HepG2 (cell line): ENCODE data around the gene TMEM139. TPM values are rescaled to one million over a fixed set of nuclear protein-coding genes. Genes with fewer than 3 reads are reported as not detected.
"Not testable (repeated sequence)": the region's sequence is repeated elsewhere in the genome, so short reads cannot be mapped to it uniquely, and the experiment has no call there.

Experiments
- ATAC-seq: fragments of 200-7000 bp; cut with Tn5 transposase; 3 replicates; pipeline ENCODE4 v1.9.1; 2020; ENCODE audit warnings: mild to moderate bottlenecking, moderate library complexity
- BruUV-seq: library from RNA; stranded (reverse); fragments of 400-500 nt; replicated peaks from 2 replicates; lab custom pipeline; 2021; lab: Mats Ljungman, UMichigan
- CTCF ChIA-PET: fragments of 300-600 bp; formaldehyde crosslinking; extraction: SDS; loops from one replicate; lab custom pipeline; 2021; ENCODE audit warnings: low total read pairs, inconsistent platforms, low intra/inter-chr PET ratio; lab: Yijun Ruan, JAX
- POLR2A ChIA-PET: fragments of 350-600 bp; sonication (Branson Sonifier 250); formaldehyde crosslinking; loops from one replicate; lab custom pipeline; 2020; ENCODE audit warnings: antibody characterized with exemption, inconsistent platforms; lab: Yijun Ruan, JAX
- DNase-seq: peaks from one replicate; pipeline ENCODE4 v3.0.0-alpha.2; 2015; ENCODE audit warnings: low spot score
- FAIRE-seq: peaks from 3 replicates; lab custom pipeline; 2011; peaks lifted over from hg19 to GRCh38; lab: Jason Lieb, UNC
- H2AFZ ChIP-seq: one replicate; pipeline ENCODE4 v1.6.1; 2011; ENCODE audit warnings: low read length, inconsistent platforms
- H3K27ac ChIP-seq: fragments of 300-600 bp; 3 replicates; pipeline ENCODE4 v1.8.0; 2011; ENCODE audit warnings: mixed run types, mild to moderate bottlenecking, mixed read lengths, low read length, inconsistent platforms; ENCODE audit not compliant: insufficient read depth; ENCODE audit errors: extremely low read length
- H3K27me3 ChIP-seq, 2 experiments: fragments of 200-600 bp in 1 of 2; 2 replicates in 1 of 2; 3 replicates in 1 of 2; pipeline versions ENCODE4 v1.6.0 to v1.8.0; 2011; ENCODE audit warnings: low read length in 2 of 2, mild to moderate bottlenecking in 2 of 2, moderate library complexity in 2 of 2, inconsistent platforms in 1 of 2; ENCODE audit not compliant: insufficient read depth in 2 of 2, control insufficient read depth in 1 of 2
- H3K36me3 ChIP-seq, 2 experiments: fragments of 200-600 bp in 1 of 2; replicated peaks in 1 of 2; 2 replicates in 1 of 2; 3 replicates in 1 of 2; pipeline versions ENCODE4 v1.5.1 to v1.8.0; 2011; ENCODE audit warnings: low read length in 2 of 2, inconsistent platforms in 1 of 2; ENCODE audit not compliant: insufficient read depth in 2 of 2, control insufficient read depth in 1 of 2
- H3K4me1 ChIP-seq: 2 replicates; pipeline ENCODE4 v1.5.1; 2012; ENCODE audit warnings: low read length, inconsistent platforms; ENCODE audit not compliant: insufficient read depth
- H3K4me2 ChIP-seq: 2 replicates; pipeline ENCODE4 v1.6.0; 2011; ENCODE audit warnings: low read depth, low read length, inconsistent platforms
- H3K4me3 ChIP-seq, 3 experiments: fragments of 200-600 bp in 1 of 3; sonication (generic), shearing (Covaris generic) in 1 of 3; replicated peaks in 1 of 3; 2 replicates each; pipeline ENCODE4 v1.5.1; 2011 to 2016; ENCODE audit warnings: low read length in 3 of 3, inconsistent platforms in 2 of 3, low read depth in 2 of 3, mild to moderate bottlenecking in 2 of 3, control low read depth in 1 of 3, mixed read lengths in 1 of 3; ENCODE audit not compliant: insufficient read depth in 1 of 3
- H3K79me2 ChIP-seq: one replicate; pipeline ENCODE4 v1.6.1; 2011; ENCODE audit warnings: low read length, inconsistent platforms; ENCODE audit not compliant: insufficient read depth
- H3K9ac ChIP-seq: 2 replicates; pipeline ENCODE4 v1.6.0; 2011; ENCODE audit warnings: mild to moderate bottlenecking, low read depth, low read length, inconsistent platforms; ENCODE audit not compliant: insufficient read depth
- H3K9me3 ChIP-seq: 2 replicates; pipeline ENCODE4 v1.5.1; 2012; ENCODE audit warnings: mild to moderate bottlenecking, low read length
- H4K20me1 ChIP-seq: 2 replicates; pipeline ENCODE4 v1.6.0; 2011; ENCODE audit warnings: inconsistent platforms, mild to moderate bottlenecking, low read length, moderate library complexity; ENCODE audit not compliant: insufficient read depth
- HIVEP1 ChIP-seq: sonication (generic); formaldehyde crosslinking; IDR thresholded peaks from 2 replicates; pipeline ENCODE4 v1.4.0; 2020; ENCODE audit warnings: mild to moderate bottlenecking, missing genetic modification reagents
- NONO ChIP-seq, 2 experiments: fragments of 450-650 bp in 1 of 2; sonication (generic) in 1 of 2; formaldehyde crosslinking in 1 of 2; IDR thresholded peaks in 1 of 2; conservative IDR thresholded peaks in 1 of 2; 2 replicates each; pipeline versions ENCODE4 v1.6.1 to v1.8.0; 2017 to 2022; ENCODE audit warnings: mild to moderate bottlenecking in 1 of 2, missing genetic modification reagents in 1 of 2, moderate library complexity in 1 of 2
- RBM39 ChIP-seq: fragments of 200-400 bp; formaldehyde crosslinking; IDR thresholded peaks from one replicate; pipeline ENCODE4 v1.6.1; 2018; ENCODE audit warnings: antibody characterized with exemption, mild to moderate bottlenecking, low read depth, low read length; ENCODE audit not compliant: poor library complexity, severe bottlenecking
- SOX6 ChIP-seq, 2 experiments: fragments of 450-650 bp in 1 of 2; sonication (generic) in 1 of 2; formaldehyde crosslinking in 1 of 2; IDR thresholded peaks; 2 replicates each; pipeline versions ENCODE4 v1.4.0 to v1.6.1; 2017 to 2020; ENCODE audit warnings: antibody characterized with exemption in 1 of 2, mild to moderate bottlenecking in 1 of 2, missing genetic modification reagents in 1 of 2
- ZBTB38 ChIP-seq: sonication (generic); formaldehyde crosslinking; IDR thresholded peaks from 2 replicates; pipeline ENCODE4 v1.5.1; 2020; ENCODE audit warnings: mild to moderate bottlenecking, missing genetic modification reagents
- ZNF101 ChIP-seq: sonication (generic); formaldehyde crosslinking; IDR thresholded peaks from 2 replicates; pipeline ENCODE4 v1.4.0; 2020; ENCODE audit warnings: mild to moderate bottlenecking, low read depth, missing genetic modification reagents, borderline replicate concordance
- ZNF251 ChIP-seq: sonication (generic); formaldehyde crosslinking; IDR thresholded peaks from 2 replicates; pipeline ENCODE4 v1.9.0; 2021; ENCODE audit warnings: mild to moderate bottlenecking, missing genetic modification reagents
- ZNF547 ChIP-seq: sonication (generic); formaldehyde crosslinking; IDR thresholded peaks from 2 replicates; pipeline ENCODE4 v1.5.1; 2020; ENCODE audit warnings: mild to moderate bottlenecking, missing genetic modification reagents
- ZNF737 ChIP-seq: sonication (generic); formaldehyde crosslinking; IDR thresholded peaks from 2 replicates; pipeline ENCODE4 v1.5.0; 2020; ENCODE audit warnings: missing genetic modification reagents, mild to moderate bottlenecking, borderline replicate concordance
- ZNF883 ChIP-seq: sonication (generic); formaldehyde crosslinking; IDR thresholded peaks from 2 replicates; pipeline ENCODE4 v1.5.1; 2020; ENCODE audit warnings: mild to moderate bottlenecking, missing genetic modification reagents; ENCODE audit errors: not compliant biosample characterization
- WGBS: methylation state at CpG from one replicate; pipeline ENCODE4 v1.1.6; 2017; ENCODE audit warnings: low lambda C conversion rate; 5-methylcytosine and 5-hydroxymethylcytosine counted together
- in situ Hi-C: cut with HindIII; loops from 2 replicates; pipeline ENCODE4 v1.10.0; 2017; ENCODE audit warnings: low pct_unique_long_range_greater_than_20kb; ENCODE audit not compliant: extremely low pct_ligation_motif_present
- intact Hi-C: fragments of 100-400 bp; cut with micrococcal nuclease; formaldehyde crosslinking; loops from one replicate; pipeline ENCODE4 v1.10.0; 2022; ENCODE audit not compliant: unreplicated experiment
- polyA plus RNA-seq, 8 experiments: library from polyadenylated mRNA; depleted of rRNA in 3 of 8; stranded (reverse) in 7 of 8; unstranded in 1 of 8; fragments of >200 nt; fragmentation: Illumina TruSeq in 4 of 8; extraction: Trizol in 4 of 8; gene quantifications; 2 replicates each; pipeline versions ENCODE4 v1.2.1 to v1.2.3, GENCODE V29; 2011 to 2016; ENCODE audit warnings: low read depth in 4 of 8, missing spikeins in 1 of 8, mixed read lengths in 1 of 8; ENCODE audit not compliant: insufficient read depth in 1 of 8
- total RNA-seq, 5 experiments: library from RNA; depleted of rRNA; stranded (reverse); fragments of >200 nt; fragmentation: Illumina TruSeq; extraction: Trizol; gene quantifications; 2 replicates each; pipeline ENCODE4 v1.2.3, GENCODE V29; 2016; ENCODE audit warnings: low read depth in 1 of 5
- TF ChIP-seq, protein P1 (sequence below): IDR thresholded peaks from 2 replicates; pipeline ENCODE4 v1.6.1; 2012; ENCODE audit warnings: low read length, improper control_type of control experiment
- TF ChIP-seq, protein P2 (sequence below): sonication (generic); formaldehyde crosslinking; IDR thresholded peaks from 2 replicates; pipeline ENCODE4 v1.4.0; 2020; ENCODE audit warnings: mild to moderate bottlenecking, missing genetic modification reagents

TMEM139 gene
- total and polyA plus RNA-seq, 2 of the 13 experiments (the other 11 are each of a cell fraction or from before 2014, with no cell fraction given): 7.9 to 14.0 TPM

DNA sequence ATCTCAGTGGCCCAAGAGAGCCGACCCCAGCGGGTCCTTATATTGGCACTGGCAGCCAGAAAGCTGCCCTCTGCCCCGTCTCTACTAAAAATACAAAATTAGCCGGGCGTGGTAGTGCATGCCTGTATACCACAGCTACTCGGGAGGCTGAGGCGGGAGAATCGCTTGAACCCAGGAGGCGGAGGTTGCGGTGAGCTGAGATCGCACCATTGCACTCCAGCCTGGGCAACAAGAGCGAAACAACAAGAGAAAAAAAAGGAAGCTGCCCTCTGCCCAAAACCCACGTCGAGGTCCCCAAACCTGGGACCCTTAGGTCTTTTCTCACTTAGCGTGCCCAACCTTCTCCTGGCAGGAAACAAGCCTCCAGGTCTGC lies 20.6 kb upstream of the TMEM139 start:
- Histone ChIP-seq H3K9ac (peak overlapping the region; percentile 88), H3K36me3 (peaks cover 4 to 18% of the 10 kb centered on the region in 2 experiments; a peak in 4 of 5 replicates), H3K27ac (peak overlapping the region; percentile 92), H3K4me2 (peak overlapping the region; percentile 77), H3K79me2 (peaks cover 12% of the 10 kb centered on the region), H3K4me1 (peaks cover 35% of the 10 kb centered on the region), H3K4me3 (peak overlapping the region; percentile 80 to 94 (median 94))
- H2AFZ ChIP-seq, H4K20me1 ChIP-seq, ATAC-seq, DNase-seq, FAIRE-seq, BruUV-seq, in situ Hi-C loops, H3K9me3 ChIP-seq, CTCF ChIA-PET, H3K27me3 ChIP-seq: not testable (repeated sequence)
- POLR2A ChIA-PET: interaction anchor here (1.2 to 3.6 kb wide), 10 partner anchors 15 to 129 kb away, joined by 5 to 44 read pairs (median 12); partner anchors contain the start of gene CASP2
- intact Hi-C loops: loop anchor here (2.0 kb wide), 1 partner anchor 15 kb away; no protein-coding TSS in a partner anchor
- 69% methylated on average over 15 of the region's 15 CpGs for WGBS
- TF ChIP-seq ZNF883 (CRISPR knock-in tag) (peak; percentile 8), ZBTB38 (CRISPR knock-in tag) (peak; percentile 71)

DNA sequence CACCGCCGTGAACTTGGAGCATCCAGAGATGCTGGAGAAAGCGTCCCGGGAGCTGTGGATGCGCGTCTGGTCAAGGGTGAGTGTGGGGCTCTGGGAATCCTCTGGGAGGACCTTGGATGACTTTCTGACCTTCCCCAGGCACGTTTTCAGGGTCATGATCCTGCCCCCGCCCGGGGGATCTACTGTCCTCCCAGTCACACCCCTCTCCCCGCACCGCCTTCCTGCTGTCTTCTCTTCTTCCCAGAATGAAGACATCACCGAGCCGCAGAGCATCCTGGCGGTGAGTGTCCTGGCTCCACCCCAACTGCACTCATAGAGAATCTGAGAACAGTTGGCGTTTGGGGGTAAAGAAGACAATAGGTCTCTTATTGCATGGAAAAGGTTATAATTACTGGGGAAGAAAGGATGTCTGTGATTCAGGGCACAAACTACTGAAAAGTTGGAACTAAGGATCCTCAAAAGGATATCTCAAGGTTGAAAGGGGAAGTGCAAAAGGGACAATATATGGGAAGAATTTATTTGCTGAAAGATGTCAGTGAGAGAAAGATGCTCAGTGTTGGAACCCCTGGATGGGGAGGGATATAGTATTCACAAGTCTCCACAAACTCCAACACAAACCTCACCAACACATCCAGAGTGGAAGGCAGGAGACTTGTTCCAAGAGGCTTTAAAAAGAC lies 19.6 kb upstream of the TMEM139 start:
- Histone ChIP-seq H3K36me3 (peaks cover 5 to 23% of the 10 kb centered on the region in 2 experiments; a peak in 4 of 5 replicates), H4K20me1 (no peaks in the 10 kb centered on the region), H3K9me3 (no peaks in the 10 kb centered on the region), H3K4me3 (no peak overlapping the region), H2AFZ (no peak overlapping the region), H3K27ac (no peak overlapping the region), H3K4me2 (peak overlapping the region; percentile 77), H3K27me3 (no peaks in the 10 kb centered on the region; a peak in 1 of 5 replicates), H3K9ac (no peak overlapping the region), H3K79me2 (peaks cover 12% of the 10 kb centered on the region), H3K4me1 (peaks cover 27% of the 10 kb centered on the region)
- no peak for ATAC-seq
- intact Hi-C loops: loop anchor here (2.0 kb wide), 1 partner anchor 14 kb away; no protein-coding TSS in a partner anchor
- in situ Hi-C loops: no loop called here
- no peak for DNase-seq
- POLR2A ChIA-PET: interaction anchor here (3.6 kb wide), 1 partner anchor 22 kb away, joined by 44 read pairs; the partner anchor contains the start of gene CASP2
- no peak for FAIRE-seq
- 91% methylated on average over 7 of the region's 15 CpGs for WGBS
- CTCF ChIA-PET: no interaction called here
- no TSS peak for BruUV-seq
- TF ChIP-seq SOX6 (IDR thresholded peaks at IDR 0.05) (no peak), SOX6 (CRISPR knock-in tag; IDR thresholded peaks at IDR 0.05) (no peak), ZNF251 (CRISPR knock-in tag) (no peak), RBM39 (no peak), NONO (IDR thresholded peaks at IDR 0.05) (no peak), NONO (CRISPR knock-in tag; conservative IDR thresholded peaks at IDR 0.05) (no peak), ZNF737 (CRISPR knock-in tag) (no peak), ZNF101 (CRISPR knock-in tag) (no peak), HIVEP1 (CRISPR knock-in tag) (no peak), ZNF547 (CRISPR knock-in tag) (no peak)
- TF ChIP-seq, protein P1, sequence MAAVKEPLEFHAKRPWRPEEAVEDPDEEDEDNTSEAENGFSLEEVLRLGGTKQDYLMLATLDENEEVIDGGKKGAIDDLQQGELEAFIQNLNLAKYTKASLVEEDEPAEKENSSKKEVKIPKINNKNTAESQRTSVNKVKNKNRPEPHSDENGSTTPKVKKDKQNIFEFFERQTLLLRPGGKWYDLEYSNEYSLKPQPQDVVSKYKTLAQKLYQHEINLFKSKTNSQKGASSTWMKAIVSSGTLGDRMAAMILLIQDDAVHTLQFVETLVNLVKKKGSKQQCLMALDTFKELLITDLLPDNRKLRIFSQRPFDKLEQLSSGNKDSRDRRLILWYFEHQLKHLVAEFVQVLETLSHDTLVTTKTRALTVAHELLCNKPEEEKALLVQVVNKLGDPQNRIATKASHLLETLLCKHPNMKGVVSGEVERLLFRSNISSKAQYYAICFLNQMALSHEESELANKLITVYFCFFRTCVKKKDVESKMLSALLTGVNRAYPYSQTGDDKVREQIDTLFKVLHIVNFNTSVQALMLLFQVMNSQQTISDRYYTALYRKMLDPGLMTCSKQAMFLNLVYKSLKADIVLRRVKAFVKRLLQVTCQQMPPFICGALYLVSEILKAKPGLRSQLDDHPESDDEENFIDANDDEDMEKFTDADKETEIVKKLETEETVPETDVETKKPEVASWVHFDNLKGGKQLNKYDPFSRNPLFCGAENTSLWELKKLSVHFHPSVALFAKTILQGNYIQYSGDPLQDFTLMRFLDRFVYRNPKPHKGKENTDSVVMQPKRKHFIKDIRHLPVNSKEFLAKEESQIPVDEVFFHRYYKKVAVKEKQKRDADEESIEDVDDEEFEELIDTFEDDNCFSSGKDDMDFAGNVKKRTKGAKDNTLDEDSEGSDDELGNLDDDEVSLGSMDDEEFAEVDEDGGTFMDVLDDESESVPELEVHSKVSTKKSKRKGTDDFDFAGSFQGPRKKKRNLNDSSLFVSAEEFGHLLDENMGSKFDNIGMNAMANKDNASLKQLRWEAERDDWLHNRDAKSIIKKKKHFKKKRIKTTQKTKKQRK: no peak
- TF ChIP-seq, protein P2, sequence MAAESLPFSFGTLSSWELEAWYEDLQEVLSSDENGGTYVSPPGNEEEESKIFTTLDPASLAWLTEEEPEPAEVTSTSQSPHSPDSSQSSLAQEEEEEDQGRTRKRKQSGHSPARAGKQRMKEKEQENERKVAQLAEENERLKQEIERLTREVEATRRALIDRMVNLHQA (CRISPR knock-in tag): no peak
